Mesenchymal stem cell (in vitro differentiated cells and primary cell): Measurements from ENCODE around the gene TP53BP2. TPM values are rescaled to one million over a fixed set of nuclear protein-coding genes. Genes with fewer than 3 reads are reported as not detected.
"Not testable (repeated sequence)": the region's sequence is repeated elsewhere in the genome, so short reads cannot be mapped to it uniquely, and the experiment has no call there.

ENCODE experiments used
- DNase-seq: peaks from one replicate; pipeline ENCODE4 v3.0.0-alpha.2; 2013
- H2AFZ ChIP-seq: one replicate; pipeline ENCODE4 v1.6.1; 2013; ENCODE audit warnings: low read depth, mild to moderate bottlenecking, control low read depth, inconsistent platforms, low read length, moderate library complexity
- H2AK5ac ChIP-seq: 2 replicates; pipeline ENCODE4 v1.6.1; 2013; ENCODE audit warnings: low read length, moderate library complexity, mild to moderate bottlenecking, inconsistent platforms; ENCODE audit not compliant: severe bottlenecking
- H2BK120ac ChIP-seq: one replicate; pipeline ENCODE4 v1.6.1; 2013; ENCODE audit warnings: low read depth, mild to moderate bottlenecking, inconsistent platforms, low read length, moderate library complexity
- H2BK12ac ChIP-seq, 2 experiments: one replicate each; pipeline ENCODE4 v1.6.1; 2013; ENCODE audit warnings: inconsistent platforms in 2 of 2, low read length in 2 of 2, mild to moderate bottlenecking in 2 of 2, moderate library complexity in 2 of 2, control low read depth in 1 of 2
- H2BK15ac ChIP-seq: one replicate; pipeline ENCODE4 v1.6.1; 2013; ENCODE audit warnings: mild to moderate bottlenecking, low read depth, inconsistent platforms; ENCODE audit not compliant: poor library complexity, severe bottlenecking
- H2BK5ac ChIP-seq: 2 replicates; pipeline ENCODE4 v1.6.1; 2013; ENCODE audit warnings: low read depth, mild to moderate bottlenecking, low read length, control low read depth, inconsistent platforms; ENCODE audit not compliant: poor library complexity, severe bottlenecking
- H3K14ac ChIP-seq, 2 experiments: one replicate each; pipeline ENCODE4 v1.6.1; 2013; ENCODE audit warnings: inconsistent platforms in 2 of 2, low read length in 2 of 2, control low read depth in 1 of 2, mild to moderate bottlenecking in 1 of 2, moderate library complexity in 1 of 2
- H3K18ac ChIP-seq, 2 experiments: one replicate each; pipeline ENCODE4 v1.6.1; 2013; ENCODE audit warnings: inconsistent platforms in 2 of 2, low read length in 2 of 2, control low read depth in 1 of 2, low read depth in 1 of 2, mild to moderate bottlenecking in 1 of 2
- H3K23ac ChIP-seq, 2 experiments: one replicate each; pipeline ENCODE4 v1.6.1; 2013; ENCODE audit warnings: inconsistent platforms in 2 of 2, low read length in 2 of 2, mild to moderate bottlenecking in 2 of 2, moderate library complexity in 2 of 2, control low read depth in 1 of 2
- H3K27ac ChIP-seq: 2 replicates; pipeline ENCODE4 v1.5.1; 2013; ENCODE audit warnings: mild to moderate bottlenecking, moderate library complexity, low read length, control low read depth, inconsistent platforms; ENCODE audit not compliant: poor library complexity, severe bottlenecking
- H3K27me3 ChIP-seq, 2 experiments: 2 replicates each; pipeline versions ENCODE4 v1.6.1 to v1.7.0; 2013; ENCODE audit warnings: low read length in 2 of 2, mild to moderate bottlenecking in 2 of 2, moderate library complexity in 2 of 2, control low read depth in 1 of 2, inconsistent platforms in 1 of 2; ENCODE audit not compliant: control insufficient read depth in 1 of 2, insufficient read depth in 1 of 2
- H3K36me3 ChIP-seq, 2 experiments: 2 replicates each; pipeline versions ENCODE4 v1.6.1 to v1.7.0; 2013; ENCODE audit warnings: low read length in 2 of 2, control low read depth in 1 of 2, inconsistent platforms in 1 of 2, low read depth in 1 of 2, mild to moderate bottlenecking in 1 of 2; ENCODE audit not compliant: insufficient read depth in 2 of 2, control insufficient read depth in 1 of 2
- H3K4ac ChIP-seq, 2 experiments: one replicate each; pipeline ENCODE4 v1.6.1; 2013; ENCODE audit warnings: inconsistent platforms in 2 of 2, low read length in 2 of 2, mild to moderate bottlenecking in 2 of 2, moderate library complexity in 2 of 2, control low read depth in 1 of 2, low read depth in 1 of 2
- H3K4me1 ChIP-seq: 2 replicates; pipeline ENCODE4 v1.6.1; 2013; ENCODE audit warnings: low read depth, low read length, control low read depth; ENCODE audit not compliant: control insufficient read depth, insufficient read depth
- H3K4me2 ChIP-seq: 2 replicates; pipeline ENCODE4 v1.6.1; 2013; ENCODE audit warnings: low read length, mild to moderate bottlenecking, inconsistent platforms; ENCODE audit not compliant: poor library complexity, severe bottlenecking
- H3K4me3 ChIP-seq, 2 experiments: 2 replicates each; pipeline versions ENCODE4 v1.5.1 to v1.7.0; 2013; ENCODE audit warnings: low read length in 2 of 2, mild to moderate bottlenecking in 2 of 2, control low read depth in 1 of 2, low read depth in 1 of 2; ENCODE audit not compliant: insufficient read depth in 1 of 2
- H3K79me1 ChIP-seq: replicated peaks from 2 replicates; pipeline ENCODE4 v1.6.1; 2013; ENCODE audit warnings: mild to moderate bottlenecking, control low read depth, low read length, inconsistent platforms; ENCODE audit not compliant: poor library complexity, severe bottlenecking
- H3K9ac ChIP-seq: 2 replicates; pipeline ENCODE4 v1.7.0; 2013; ENCODE audit warnings: mild to moderate bottlenecking, low read length, moderate library complexity
- H3K9me3 ChIP-seq: 2 replicates; pipeline ENCODE4 v1.7.0; 2013; ENCODE audit warnings: mild to moderate bottlenecking, low read length; ENCODE audit not compliant: control insufficient read depth
- H4K8ac ChIP-seq: one replicate; pipeline ENCODE4 v1.6.1; 2013; ENCODE audit warnings: inconsistent platforms, mild to moderate bottlenecking, low read length, moderate library complexity
- H4K91ac ChIP-seq: one replicate; pipeline ENCODE4 v1.6.1; 2013; ENCODE audit warnings: mild to moderate bottlenecking, low read length, inconsistent platforms
- WGBS: methylation state at CpG from one replicate; pipeline ENCODE4 v1.1.7; 2013; ENCODE audit warnings: mixed read lengths; 5-methylcytosine and 5-hydroxymethylcytosine counted together
- polyA plus RNA-seq, 2 experiments: library from polyadenylated mRNA; stranded (reverse); fragments of 200-250 nt; gene quantifications; one replicate each; pipeline ENCODE4 v1.2.3, GENCODE V29; 2013

TP53BP2 gene
- 20.5 TPM for polyA plus RNA-seq (2013, experiment 1 of 2)
- 20.5 TPM for polyA plus RNA-seq (2013, experiment 2 of 2)

DNA sequence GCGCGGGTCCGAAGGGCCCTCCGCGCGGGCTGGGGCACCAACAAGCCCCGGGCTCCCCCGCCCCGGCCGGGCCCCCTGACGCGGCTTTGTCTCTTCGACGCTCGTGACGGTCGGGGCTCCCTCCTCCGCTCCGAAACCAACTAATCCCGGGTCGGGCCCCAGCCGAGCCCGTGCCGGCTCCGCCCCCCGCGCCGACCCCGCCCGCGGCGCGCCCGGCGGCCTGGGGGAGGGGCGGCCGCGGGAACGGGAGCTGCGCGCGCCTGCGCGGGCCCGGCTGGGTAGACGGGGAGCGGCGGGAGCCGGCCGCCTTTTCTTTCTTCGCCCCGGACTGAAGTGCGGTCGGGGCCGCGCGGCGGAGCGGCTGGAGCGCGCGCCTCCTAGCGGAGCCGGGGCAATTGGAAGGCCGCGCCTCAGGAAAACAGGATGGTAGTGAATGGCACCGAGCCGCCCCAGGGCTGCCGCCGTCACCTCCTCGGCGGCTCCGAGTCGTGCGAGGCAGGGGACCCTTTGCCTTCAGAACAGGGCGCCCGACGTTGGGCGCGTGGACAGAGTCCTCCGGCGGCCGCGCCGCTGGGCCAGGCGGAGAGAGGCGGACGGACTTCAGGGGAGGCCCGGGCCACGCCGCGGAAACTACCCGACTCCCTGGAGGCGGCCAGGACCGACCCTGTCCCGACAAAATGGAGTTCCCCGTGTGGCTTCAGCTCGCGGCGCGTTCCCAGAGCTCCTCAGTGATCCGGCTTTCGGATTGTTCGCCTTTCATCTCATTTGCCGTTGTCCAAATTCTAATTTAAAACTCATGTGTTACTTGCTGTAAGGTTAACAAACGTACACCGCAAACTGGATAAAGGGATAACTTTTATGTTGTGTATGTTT is at the start of gene TP53BP2:
Gene TP53BP2 (minus strand): TSS at position 138 of the 873 bp plus-strand sequence. CDS start 267 bp downstream, outside the sequence.
- peak within 1 kb of the TSS; percentile 96 for H3K27ac ChIP-seq
- peak within 1 kb of the TSS; percentile 99 for H2BK5ac ChIP-seq
- no peaks in the 10 kb centered on the region for H3K36me3 ChIP-seq
- H3K4me3 ChIP-seq, result peak within 1 kb of the TSS; percentile 84 to 98
- H4K8ac ChIP-seq, result peak within 1 kb of the TSS; percentile 96
- peak; percentile 92 for DNase-seq
- peak within 1 kb of the TSS; percentile 95 for H2AFZ ChIP-seq
- H3K14ac ChIP-seq, result peak within 1 kb of the TSS; percentile 88 to 99
- no peaks in the 10 kb centered on the region for H3K9me3 ChIP-seq
- WGBS, result under 1% methylated on average over 60 of the region's 107 CpGs
- H3K23ac ChIP-seq, result peak within 1 kb of the TSS in 1 of 2 experiments; percentile 94
- peak within 1 kb of the TSS; percentile 97 to 98 for H3K4ac ChIP-seq
- peak within 1 kb of the TSS; percentile 98 for H2BK120ac ChIP-seq
- H2BK12ac ChIP-seq, result peak within 1 kb of the TSS in 1 of 2 experiments; percentile 97
- peak within 1 kb of the TSS; percentile 92 for H4K91ac ChIP-seq
- peak within 1 kb of the TSS; percentile 42 for H2AK5ac ChIP-seq
- peak within 1 kb of the TSS; percentile 98 to 100 for H3K18ac ChIP-seq
- no peaks in the 10 kb centered on the region for H3K27me3 ChIP-seq
- no peaks in the 10 kb centered on the region for H3K79me1 ChIP-seq
- peak within 1 kb of the TSS; percentile 97 for H3K9ac ChIP-seq
- no peaks in the 10 kb centered on the region for H3K4me1 ChIP-seq
- peak within 1 kb of the TSS; percentile 96 for H2BK15ac ChIP-seq
- peak within 1 kb of the TSS; percentile 91 for H3K4me2 ChIP-seq

GRCh38 chr1:223890494-223890893 is 44.7 kb upstream of the TP53BP2 start:
- not testable (repeated sequence) for DNase-seq, H3K4me2 ChIP-seq, H3K36me3 ChIP-seq, H4K8ac ChIP-seq, H3K14ac ChIP-seq, H2BK120ac ChIP-seq, H2AFZ ChIP-seq, H3K23ac ChIP-seq, H3K27ac ChIP-seq, H2BK12ac ChIP-seq, H3K27me3 ChIP-seq, H3K9me3 ChIP-seq, H3K4me3 ChIP-seq, H2AK5ac ChIP-seq, H2BK5ac ChIP-seq, H3K18ac ChIP-seq, H3K79me1 ChIP-seq, H2BK15ac ChIP-seq, H3K9ac ChIP-seq, H3K4ac ChIP-seq, H4K91ac ChIP-seq
- peaks cover 11% of the 10 kb centered on the region for H3K4me1 ChIP-seq
- 79% methylated on average over 3 of the region's 7 CpGs for WGBS

GRCh38 chr1:223889319-223889718 is 43.6 kb upstream of the TP53BP2 start:
- not testable (repeated sequence) for H3K18ac ChIP-seq, H2BK12ac ChIP-seq, H2AK5ac ChIP-seq, H3K27ac ChIP-seq, DNase-seq, H3K9me3 ChIP-seq, H3K9ac ChIP-seq, H3K4ac ChIP-seq, H3K14ac ChIP-seq, H2BK15ac ChIP-seq, H2BK120ac ChIP-seq, H3K79me1 ChIP-seq, H3K36me3 ChIP-seq, H3K23ac ChIP-seq, H3K27me3 ChIP-seq, H2BK5ac ChIP-seq, H2AFZ ChIP-seq, H3K4me2 ChIP-seq, H4K91ac ChIP-seq, H3K4me3 ChIP-seq, H4K8ac ChIP-seq
- H3K4me1 ChIP-seq, result peaks cover 11% of the 10 kb centered on the region
- WGBS, result 67% methylated on average over 1 of the region's 4 CpGs

- H3K9ac ChIP-seq, result peak overlapping the region; percentile 72
- H3K27me3 ChIP-seq, result no peaks in the 10 kb centered on the region
- H2BK15ac ChIP-seq, result no peak overlapping the region
- H3K4me3 ChIP-seq, result peak overlapping the region in 1 of 2 experiments; percentile 59
- no peak overlapping the region for H4K8ac ChIP-seq
- peak overlapping the region; percentile 42 for H3K4me2 ChIP-seq
- H3K4ac ChIP-seq, result no peak overlapping the region
- no peaks in the 10 kb centered on the region for H3K9me3 ChIP-seq
- peak overlapping the region; percentile 98 for H3K27ac ChIP-seq
- no peak overlapping the region for H2BK120ac ChIP-seq
- peak overlapping the region; percentile 94 for H2BK5ac ChIP-seq
- H2AK5ac ChIP-seq, result peak overlapping the region; percentile 78
- no peak overlapping the region for H4K91ac ChIP-seq
- H3K14ac ChIP-seq, result no peak overlapping the region
- H3K36me3 ChIP-seq, result no peaks in the 10 kb centered on the region
- DNase-seq, result peak; percentile 96
- no peak overlapping the region for H3K23ac ChIP-seq
- peaks cover 11% of the 10 kb centered on the region for H3K4me1 ChIP-seq
- H2BK12ac ChIP-seq, result no peak overlapping the region
- H3K18ac ChIP-seq, result peak overlapping the region in 1 of 2 experiments; percentile 21
- H3K79me1 ChIP-seq, result peaks cover 1% of the 10 kb centered on the region
- no peak overlapping the region for H2AFZ ChIP-seq
- 45% methylated on average over 11 of the region's 12 CpGs for WGBS
These were observed 42.1 kb upstream of the TP53BP2 start for GRCh38 chr1:223887747-223888418.
